Keratinocyte (primary cell): Measurements from ENCODE around the gene SCTR. TPM values are rescaled to one million over a fixed set of nuclear protein-coding genes. Genes with fewer than 3 reads are reported as not detected.

ENCODE experiments used
- DNase-seq: peaks from one replicate; pipeline ENCODE4 v3.0.0-alpha.2; 2011; ENCODE audit warnings: low read depth, missing footprints, low spot score
- FAIRE-seq: peaks from 2 replicates; lab custom pipeline; 2011; peaks lifted over from hg19 to GRCh38; lab: Jason Lieb, UNC
- H2AFZ ChIP-seq: 2 replicates; pipeline ENCODE4 v1.6.0; 2012; ENCODE audit warnings: low read length, control low read depth, inconsistent platforms; ENCODE audit not compliant: control insufficient read depth
- H3K27ac ChIP-seq: 2 replicates; pipeline ENCODE4 v1.5.1; 2011; ENCODE audit warnings: low read length; ENCODE audit not compliant: control insufficient read depth, insufficient read depth
- H3K27me3 ChIP-seq: 3 replicates; pipeline ENCODE4 v1.6.0; 2011; ENCODE audit warnings: low read length; ENCODE audit not compliant: control insufficient read depth, insufficient read depth; ENCODE audit errors: extremely low read depth
- H3K36me3 ChIP-seq, 2 experiments: 2 replicates in 1 of 2; 3 replicates in 1 of 2; pipeline ENCODE4 v1.5.1; 2011; ENCODE audit warnings: low read length in 2 of 2, mild to moderate bottlenecking in 1 of 2; ENCODE audit not compliant: control insufficient read depth in 2 of 2, insufficient read depth in 2 of 2; ENCODE audit errors: extremely low read depth in 1 of 2
- H3K4me1 ChIP-seq: 3 replicates; pipeline ENCODE4 v1.5.1; 2011; ENCODE audit warnings: low read length; ENCODE audit not compliant: control insufficient read depth, insufficient read depth; ENCODE audit errors: extremely low read depth
- H3K4me2 ChIP-seq: 3 replicates; pipeline ENCODE4 v1.6.0; 2011; ENCODE audit warnings: low read depth, low read length; ENCODE audit not compliant: control insufficient read depth, insufficient read depth; ENCODE audit errors: extremely low read depth
- H3K4me3 ChIP-seq, 3 experiments: fragments of 200-600 bp in 1 of 3; sonication (generic) in 1 of 3; 2 replicates in 2 of 3; 3 replicates in 1 of 3; pipeline ENCODE4 v1.5.1; 2011 to 2016; ENCODE audit warnings: low read length in 3 of 3, mild to moderate bottlenecking in 3 of 3, control low read depth in 2 of 3, inconsistent platforms in 1 of 3, low read depth in 1 of 3, mixed read lengths in 1 of 3, mixed run types in 1 of 3, moderate library complexity in 1 of 3; ENCODE audit not compliant: control insufficient read depth in 2 of 3, insufficient read depth in 2 of 3; ENCODE audit errors: extremely low read depth in 1 of 3
- H3K79me2 ChIP-seq: 2 replicates; pipeline ENCODE4 v1.6.0; 2012; ENCODE audit warnings: low read length; ENCODE audit not compliant: control insufficient read depth, insufficient read depth
- H3K9ac ChIP-seq: 3 replicates; pipeline ENCODE4 v1.6.0; 2011; ENCODE audit warnings: low read length; ENCODE audit not compliant: control insufficient read depth, insufficient read depth; ENCODE audit errors: extremely low read depth
- H3K9me1 ChIP-seq: 3 replicates; pipeline ENCODE4 v1.6.0; 2011; ENCODE audit warnings: low read length; ENCODE audit not compliant: control insufficient read depth, insufficient read depth; ENCODE audit errors: extremely low read depth
- H3K9me3 ChIP-seq: 2 replicates; pipeline ENCODE4 v1.5.1; 2012; ENCODE audit warnings: low read depth, low read length; ENCODE audit not compliant: control insufficient read depth
- H4K20me1 ChIP-seq: 3 replicates; pipeline ENCODE4 v1.6.0; 2011; ENCODE audit warnings: low read length; ENCODE audit not compliant: control insufficient read depth, insufficient read depth; ENCODE audit errors: extremely low read depth
- EZH2 ChIP-seq: IDR thresholded peaks from one replicate; pipeline ENCODE4 v1.6.1; 2012; ENCODE audit warnings: inconsistent platforms, mild to moderate bottlenecking, low read length, moderate library complexity
- dilution Hi-C: fragments of 300-500 bp; cut with MboI; formaldehyde crosslinking; loops from one replicate; pipeline ENCODE4 v1.7.0; 2020; ENCODE audit warnings: low sequenced_read_pairs; ENCODE audit not compliant: extremely low pct_ligation_motif_present
- polyA plus RNA-seq, 5 experiments: library from polyadenylated mRNA; depleted of rRNA in 3 of 5; stranded (reverse) in 3 of 5; stranded (forward) in 1 of 5; unstranded in 1 of 5; fragments of >200 nt; gene quantifications; 1 replicate in 1 of 5; 2 replicates in 3 of 5; 3 replicates in 1 of 5; pipeline versions ENCODE4 v1.2.1 to v1.2.3, GENCODE V29; 2011 to 2012; ENCODE audit warnings: missing spikeins in 2 of 5, low read depth in 1 of 5, low replicate concordance in 1 of 5
- TF ChIP-seq, protein P1 (sequence below), 3 experiments: IDR thresholded peaks in 1 of 3; conservative IDR thresholded peaks in 1 of 3; optimal IDR thresholded peaks in 1 of 3; 2 replicates in 2 of 3; 3 replicates in 1 of 3; pipeline versions ENCODE3 to v1.5.1; 2011; ENCODE audit warnings: low read length in 3 of 3, mild to moderate bottlenecking in 3 of 3, moderate library complexity in 2 of 3, control low read depth in 1 of 3, inconsistent platforms in 1 of 3; ENCODE audit not compliant: insufficient read depth in 2 of 3; ENCODE audit errors: extremely low read depth in 1 of 3

Gene SCTR
- polyA plus RNA-seq, 1 donor (not counting 4 experiments of a cell fraction or from before 2014, with no cell fraction given), result not detected

DNA sequence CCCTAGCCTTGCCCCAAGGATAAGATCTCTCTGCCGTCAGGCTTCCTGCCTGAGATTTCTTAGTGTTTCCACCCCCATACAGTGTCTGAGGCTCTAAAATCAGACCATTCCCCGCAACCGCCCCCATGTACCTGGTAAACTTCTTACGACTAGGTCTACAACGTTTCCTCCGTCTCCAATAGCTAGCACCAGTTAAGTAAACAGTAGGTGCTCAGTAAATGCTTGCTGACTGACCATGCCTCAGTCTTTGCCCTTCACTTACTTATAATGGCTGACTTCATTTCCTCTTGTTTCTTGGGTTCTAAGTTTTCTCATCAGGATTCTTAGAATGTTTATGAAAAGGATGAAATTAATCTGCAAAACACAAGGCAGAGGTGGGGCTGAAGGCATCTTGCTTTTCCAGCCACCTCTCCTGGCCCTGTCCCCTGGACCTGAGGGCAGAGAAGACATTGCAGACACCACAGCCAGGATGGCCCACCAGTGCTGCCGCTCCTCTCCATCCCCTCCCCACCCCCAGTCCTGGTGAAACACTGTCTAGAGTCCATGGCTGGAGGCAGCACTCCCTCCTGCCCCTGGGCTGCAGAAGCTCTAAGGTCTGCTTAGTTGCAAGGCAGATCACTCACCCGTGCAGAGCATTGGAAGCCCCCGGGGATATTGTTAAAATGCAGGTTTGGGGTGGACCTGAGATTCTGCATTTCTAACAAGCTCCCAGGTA is 75.7 kb downstream of the SCTR start:
- Histone ChIP-seq H3K4me1 (no peaks in the 10 kb centered on the region), H3K4me3 (no peak overlapping the region), H3K79me2 (no peaks in the 10 kb centered on the region), H3K9me3 (no peaks in the 10 kb centered on the region), H2AFZ (no peak overlapping the region), H3K9me1 (no peaks in the 10 kb centered on the region), H3K4me2 (no peak overlapping the region), H3K27ac (no peak overlapping the region), H3K27me3 (peaks cover 16% of the 10 kb centered on the region), H3K9ac (no peak overlapping the region), H4K20me1 (no peaks in the 10 kb centered on the region), H3K36me3 (no peaks in the 10 kb centered on the region)
- FAIRE-seq (no peak), DNase-seq (no peak)
- dilution Hi-C loops, result no loop called here
- no peak for TF ChIP-seq EZH2
- TF ChIP-seq, protein P1, sequence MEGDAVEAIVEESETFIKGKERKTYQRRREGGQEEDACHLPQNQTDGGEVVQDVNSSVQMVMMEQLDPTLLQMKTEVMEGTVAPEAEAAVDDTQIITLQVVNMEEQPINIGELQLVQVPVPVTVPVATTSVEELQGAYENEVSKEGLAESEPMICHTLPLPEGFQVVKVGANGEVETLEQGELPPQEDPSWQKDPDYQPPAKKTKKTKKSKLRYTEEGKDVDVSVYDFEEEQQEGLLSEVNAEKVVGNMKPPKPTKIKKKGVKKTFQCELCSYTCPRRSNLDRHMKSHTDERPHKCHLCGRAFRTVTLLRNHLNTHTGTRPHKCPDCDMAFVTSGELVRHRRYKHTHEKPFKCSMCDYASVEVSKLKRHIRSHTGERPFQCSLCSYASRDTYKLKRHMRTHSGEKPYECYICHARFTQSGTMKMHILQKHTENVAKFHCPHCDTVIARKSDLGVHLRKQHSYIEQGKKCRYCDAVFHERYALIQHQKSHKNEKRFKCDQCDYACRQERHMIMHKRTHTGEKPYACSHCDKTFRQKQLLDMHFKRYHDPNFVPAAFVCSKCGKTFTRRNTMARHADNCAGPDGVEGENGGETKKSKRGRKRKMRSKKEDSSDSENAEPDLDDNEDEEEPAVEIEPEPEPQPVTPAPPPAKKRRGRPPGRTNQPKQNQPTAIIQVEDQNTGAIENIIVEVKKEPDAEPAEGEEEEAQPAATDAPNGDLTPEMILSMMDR (optimal IDR thresholded peaks at IDR 0.05 in 1 of 3, IDR thresholded peaks at IDR 0.05 in 1 of 3, conservative IDR thresholded peaks at IDR 0.05 in 1 of 3; ENCODE audit: extremely low read depth in 1 of 3, insufficient read depth in 2 of 3, low read length in 3 of 3), result no peak

DNA sequence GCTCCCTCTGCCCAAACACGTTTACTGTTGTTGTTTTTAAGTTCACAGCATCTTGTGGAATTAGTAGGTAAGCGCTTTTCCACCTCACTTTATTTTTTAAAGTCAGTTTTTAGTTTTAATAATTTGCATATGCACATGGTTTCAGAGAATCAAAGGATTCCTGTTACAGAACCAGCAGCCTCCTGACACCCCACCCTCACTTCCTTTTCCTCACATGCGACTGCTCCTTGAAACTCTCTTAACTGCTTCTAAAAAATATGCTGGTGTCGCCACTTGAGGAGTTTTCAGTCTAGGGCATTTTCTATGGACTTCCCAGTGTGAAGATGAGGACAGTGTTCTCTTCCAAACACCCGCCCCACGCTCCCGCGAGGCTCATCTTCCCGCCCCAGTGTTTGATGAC is 78.2 kb downstream of the SCTR start:
- Histone ChIP-seq H3K27ac (no peak overlapping the region), H3K9ac (no peak overlapping the region), H4K20me1 (no peaks in the 10 kb centered on the region), H3K4me2 (no peak overlapping the region), H3K27me3 (peaks cover 16% of the 10 kb centered on the region), H3K79me2 (no peaks in the 10 kb centered on the region), H3K9me1 (no peaks in the 10 kb centered on the region), H2AFZ (no peak overlapping the region), H3K4me3 (no peak overlapping the region), H3K36me3 (no peaks in the 10 kb centered on the region), H3K4me1 (no peaks in the 10 kb centered on the region), H3K9me3 (no peaks in the 10 kb centered on the region)
- TF ChIP-seq EZH2, result no peak
- TF ChIP-seq, protein P1 (optimal IDR thresholded peaks at IDR 0.05 in 1 of 3, IDR thresholded peaks at IDR 0.05 in 1 of 3, conservative IDR thresholded peaks at IDR 0.05 in 1 of 3; ENCODE audit: extremely low read depth in 1 of 3, insufficient read depth in 2 of 3, low read length in 3 of 3), result no peak
- dilution Hi-C loops, result no loop called here
- FAIRE-seq (no peak), DNase-seq (no peak)
